Caki2 (cell line): ENCODE data around the gene ZNF174. TPM values are rescaled to one million over a fixed set of nuclear protein-coding genes. Genes with fewer than 3 reads are reported as not detected.

Experiments used
- DNase-seq: peaks from one replicate; pipeline ENCODE4 v3.0.0-alpha.2; 2015; ENCODE audit warnings: low read depth
- in situ Hi-C: cut with HindIII; loops from 2 replicates; pipeline ENCODE4 v1.10.0; 2016; ENCODE audit warnings: low sequenced_read_pairs, low pct_unique_long_range_greater_than_20kb, mixed read lengths
- total RNA-seq: library from RNA; depleted of rRNA; stranded (reverse); fragments of >200 nt; shearing (Covaris generic); gene quantifications from 2 replicates; pipeline ENCODE4 v1.2.3, GENCODE V29; 2014; ENCODE audit warnings: low replicate concordance; rRNA removed

Gene ZNF174
- total RNA-seq, 1 experiment from 2014 or later, result 27.0 TPM

DNA sequence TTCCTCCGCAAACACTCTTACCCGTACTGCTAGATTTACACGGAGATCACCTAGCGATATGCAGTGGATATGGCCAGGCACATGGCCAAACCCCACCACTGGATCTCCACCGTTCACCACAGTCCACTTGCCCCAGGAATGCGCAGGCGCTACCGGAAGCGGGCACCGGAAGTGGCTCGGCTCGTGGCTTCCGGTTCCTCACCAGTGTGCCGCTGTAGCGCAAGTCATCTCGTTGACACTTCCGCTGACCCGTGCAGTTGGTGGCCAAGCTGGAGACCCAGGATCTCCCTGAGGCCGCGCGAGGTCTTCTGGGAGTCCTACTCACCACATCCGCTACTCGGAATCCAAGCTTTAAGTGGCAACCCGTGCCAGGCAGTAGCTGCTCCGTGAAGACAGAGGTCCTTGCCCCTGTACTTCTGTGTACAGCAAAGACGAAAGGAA, 30.8 kb downstream of the ZNF174 start:
- peak; percentile 88 for DNase-seq
- in situ Hi-C loops, result no loop called here

GRCh38 chr16:3434373-3434772, 33.4 kb downstream of the ZNF174 start:
- DNase-seq, result no peak
- in situ Hi-C loops, result no loop called here

DNA sequence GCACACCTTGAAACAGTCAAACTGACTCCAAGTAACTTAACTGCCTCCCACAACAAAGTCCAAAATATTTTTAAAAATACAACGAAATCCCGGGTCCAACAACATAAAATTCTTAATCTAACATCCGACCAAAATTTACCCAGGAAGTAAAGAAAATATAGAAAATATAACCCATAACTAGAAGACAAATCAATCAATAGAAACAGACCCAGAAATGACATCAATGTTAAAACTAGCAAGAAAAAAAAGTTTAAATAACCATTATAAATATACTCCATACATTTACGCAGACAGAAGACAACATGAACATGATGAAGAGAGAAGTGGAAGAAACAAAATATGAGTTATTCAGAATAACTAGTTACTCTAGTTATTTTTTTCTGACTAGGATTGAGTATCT, 38.6 kb downstream of the ZNF174 start:
- DNase-seq, result no peak
- in situ Hi-C loops, result no loop called here

- in situ Hi-C loops, result no loop called here
Measured at GRCh38 chr16:3443108-3444031, 42.4 kb downstream of the ZNF174 start, which contains the start of the genes NAA60 and ZNF597. NAA60 (plus strand) TSS chr16:3443680; CDS start chr16:3476228, 32,548 bp downstream. ZNF597 (minus strand) TSS chr16:3443504; CDS start chr16:3443153, 351 bp downstream.

GRCh38 chr16:3444032-3444388, 43.0 kb downstream of the ZNF174 start:
- DNase-seq, result peak; percentile 78
- in situ Hi-C loops, result no loop called here

More at GRCh38 chr16:3443108-3444031, 42.4 kb downstream of the ZNF174 start, which contains the start of the genes NAA60 and ZNF597:
- peak; percentile 96 for DNase-seq

DNA sequence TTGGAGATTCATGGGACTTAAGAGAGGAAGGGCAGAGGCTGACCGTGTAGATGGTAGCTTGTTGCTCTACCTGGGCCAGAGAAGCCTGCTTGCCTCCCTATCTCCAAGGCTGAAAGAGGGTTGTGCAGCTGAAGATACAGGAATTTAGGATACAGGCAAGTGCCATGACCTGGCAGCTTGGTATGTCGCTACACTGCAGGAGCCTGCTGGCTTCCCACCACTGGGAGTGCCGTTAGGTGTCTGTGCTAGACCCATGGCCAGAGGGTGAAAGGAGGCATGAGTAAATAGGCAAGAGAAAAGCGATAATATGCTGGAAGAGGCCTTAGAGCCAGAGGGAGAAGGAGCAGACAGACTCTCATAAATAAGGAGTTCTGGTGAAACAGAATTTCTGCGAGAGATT, 53.1 kb downstream of the ZNF174 start:
- in situ Hi-C loops, result no loop called here
- no peak for DNase-seq

GRCh38 chr16:3454631-3455147, 53.7 kb downstream of the ZNF174 start:
- no peak for DNase-seq
- in situ Hi-C loops, result no loop called here

GRCh38 chr16:3457434-3458252, 56.6 kb downstream of the ZNF174 start:
- in situ Hi-C loops, result no loop called here
- peak; percentile 95 for DNase-seq

- in situ Hi-C loops, result no loop called here
- DNase-seq, result no peak
Measured at GRCh38 chr16:3458278-3458851, 57.4 kb downstream of the ZNF174 start.

DNA sequence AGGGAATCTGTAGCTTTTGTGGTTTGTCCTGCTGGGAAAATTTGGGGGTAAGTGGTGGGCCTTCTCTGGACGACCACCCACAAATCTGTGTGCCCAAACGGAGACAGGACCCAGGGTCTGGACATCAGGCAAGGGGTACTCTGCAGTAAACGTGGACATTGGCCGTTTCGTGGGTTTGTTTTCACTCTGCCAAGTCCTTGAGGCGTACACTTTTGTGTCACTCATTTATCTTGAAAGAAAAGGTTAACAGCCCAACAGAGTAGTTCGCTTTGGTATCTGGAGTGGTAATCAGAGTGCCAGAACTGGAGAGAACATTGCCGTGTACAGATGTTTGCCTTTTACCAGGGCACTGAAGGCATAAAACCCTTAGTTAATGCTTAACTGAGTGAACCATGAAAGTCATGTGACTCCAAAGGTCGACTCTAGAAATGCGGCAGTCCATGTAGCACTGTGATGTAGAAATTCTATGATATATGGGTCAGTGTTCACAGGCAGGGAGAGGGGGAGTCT, 57.9 kb downstream of the ZNF174 start:
- peak; percentile 75 for DNase-seq
- in situ Hi-C loops, result no loop called here

Other genes with a start within 250 kb of the ZNF174 start
- not detected in 2 replicates for gene OR1F1, start 213.0 kb upstream of the ZNF174 start, total RNA-seq
- gene ZNF200, start 166.1 kb upstream of the ZNF174 start, total RNA-seq, result 12.1 and 12.8 TPM in 2 replicates
- not detected in 2 replicates for gene MEFV, start 144.6 kb upstream of the ZNF174 start, total RNA-seq
- gene ZNF263, start 117.7 kb upstream of the ZNF174 start, total RNA-seq, result 58.5 and 90.0 TPM in 2 replicates
- gene TIGD7, start 95.8 kb upstream of the ZNF174 start, total RNA-seq, result 4.4 and 5.7 TPM in 2 replicates
- gene ZNF75A, start 95.7 kb upstream of the ZNF174 start, total RNA-seq, result 7.9 and 21.0 TPM in 2 replicates
- not detected in 2 replicates for gene OR2C1, start 45.3 kb upstream of the ZNF174 start, total RNA-seq
- 19.6 and 23.3 TPM in 2 replicates for gene ZSCAN32, start 211 bp upstream of the ZNF174 start, total RNA-seq
- 1.5 and 3.8 TPM in 2 replicates for gene ZNF597, start 42.3 kb downstream of the ZNF174 start, total RNA-seq
- gene NAA60, start 42.5 kb downstream of the ZNF174 start, total RNA-seq, result 15.5 and 32.5 TPM in 2 replicates
- gene C16orf90, start 94.3 kb downstream of the ZNF174 start, total RNA-seq, result not detected in 2 replicates
- 27.2 and 27.6 TPM in 2 replicates for gene CLUAP1, start 99.8 kb downstream of the ZNF174 start, total RNA-seq
- not detected in 2 replicates for gene NLRC3, start 176.2 kb downstream of the ZNF174 start, total RNA-seq
- 3.2 and 4.8 TPM in 2 replicates for gene SLX4, start 210.4 kb downstream of the ZNF174 start, total RNA-seq